HG02798 (cell line): ENCODE data around the gene GRID1.

Source experiments
- ATAC-seq: cut with Tn5 transposase; IDR thresholded peaks from one replicate; pipeline ENCODE4 v1.9.1; 2021; ENCODE audit warnings: mild to moderate bottlenecking; ENCODE audit not compliant: unreplicated experiment, poor library complexity

The GRID1 gene

DNA sequence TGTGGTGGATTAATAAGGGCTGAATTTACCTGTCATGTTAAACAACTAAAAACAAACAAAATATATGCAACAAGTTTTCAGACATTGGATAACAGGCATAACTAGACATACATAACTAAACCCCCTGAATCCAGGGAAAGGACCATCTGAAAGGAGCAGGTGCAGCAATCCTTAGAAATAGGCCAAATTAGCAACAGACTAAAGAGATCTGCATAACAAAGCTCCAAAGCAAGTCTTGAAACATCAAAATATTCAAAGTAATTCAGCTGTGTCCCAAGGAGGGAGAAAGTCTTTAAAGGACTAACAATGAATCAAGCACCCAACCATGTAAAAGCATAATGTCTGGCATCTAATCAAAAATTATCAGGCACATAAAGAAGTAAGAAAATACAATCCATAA lies 475.1 kb downstream of the GRID1 start:
- no peak for ATAC-seq

DNA sequence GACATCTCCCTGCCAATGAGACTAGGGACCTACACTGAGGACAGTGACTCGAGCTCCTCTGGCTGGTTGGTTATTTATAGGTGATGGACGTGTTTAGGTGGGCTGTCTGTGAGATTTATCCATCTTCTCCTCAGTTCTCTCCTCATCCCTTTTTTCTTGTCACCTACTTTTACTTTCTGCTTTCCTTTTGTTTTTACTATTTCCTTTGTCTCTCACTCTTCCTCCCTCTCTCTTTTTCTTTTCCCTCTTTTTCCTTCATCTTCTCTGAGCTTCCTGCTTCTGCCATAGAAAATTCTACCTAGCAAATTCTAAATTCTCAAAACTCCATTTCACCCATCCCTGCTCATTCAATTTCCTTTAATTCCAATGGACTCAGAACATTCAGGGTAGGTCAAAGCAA lies 478.0 kb downstream of the GRID1 start:
- ATAC-seq = no peak

DNA sequence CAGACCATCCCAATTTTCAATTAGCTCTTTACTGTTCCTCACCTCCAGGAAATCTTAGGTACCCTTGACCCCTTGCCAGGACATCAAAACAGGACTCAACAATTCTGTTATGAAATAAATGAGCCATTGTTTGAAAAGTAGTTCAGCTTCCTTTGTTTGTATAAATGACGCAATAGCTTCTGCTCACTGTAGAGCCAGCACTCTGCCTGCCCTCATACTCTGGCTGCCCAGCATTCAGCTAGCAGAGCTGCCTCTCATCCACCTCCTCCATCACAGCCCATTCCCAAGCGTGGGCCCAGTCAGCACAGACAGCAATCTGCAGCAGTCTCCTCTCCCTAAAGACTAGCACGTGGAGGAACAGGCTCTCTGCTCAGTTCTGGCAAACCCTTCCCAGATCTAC lies 478.6 kb downstream of the GRID1 start:
- no peak for ATAC-seq

DNA sequence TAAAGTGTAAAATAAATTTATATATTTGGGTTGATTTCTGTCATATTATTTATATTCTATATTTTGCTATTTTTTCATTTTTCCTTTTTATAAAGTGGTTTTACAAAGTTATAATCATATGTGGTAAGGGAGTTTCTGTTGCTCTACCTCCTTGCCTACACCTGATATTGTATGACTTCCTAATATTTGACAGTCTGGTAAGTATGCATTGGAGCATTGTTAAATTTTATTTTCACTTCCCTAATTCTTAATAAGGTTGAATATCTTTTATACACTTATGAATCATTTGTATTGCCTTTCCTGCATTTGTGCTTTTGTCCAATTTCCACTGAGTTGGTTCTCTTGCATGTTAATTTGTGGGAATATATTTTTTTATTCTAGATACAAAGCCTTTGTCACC lies 492.4 kb downstream of the GRID1 start:
- no peak for ATAC-seq

DNA sequence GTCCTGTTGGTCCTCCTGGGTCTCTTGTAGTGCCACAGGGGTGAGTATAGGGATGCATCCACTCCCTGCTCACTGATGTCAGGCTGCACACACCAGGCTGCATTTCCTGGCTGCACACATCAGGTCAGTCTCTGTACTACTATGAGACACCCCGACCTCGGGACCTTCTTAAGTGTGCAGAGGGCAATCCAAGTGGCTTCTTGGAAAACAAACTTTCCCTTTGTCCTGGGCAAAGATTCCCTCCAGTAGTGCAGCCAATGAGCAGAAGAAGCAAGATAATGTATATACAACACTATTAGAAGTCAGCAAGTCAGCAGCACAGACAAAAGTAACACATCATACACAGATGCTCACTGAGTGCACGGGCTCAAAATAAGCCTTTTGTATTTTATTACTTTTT lies 493.5 kb downstream of the GRID1 start:
- no peak for ATAC-seq

DNA sequence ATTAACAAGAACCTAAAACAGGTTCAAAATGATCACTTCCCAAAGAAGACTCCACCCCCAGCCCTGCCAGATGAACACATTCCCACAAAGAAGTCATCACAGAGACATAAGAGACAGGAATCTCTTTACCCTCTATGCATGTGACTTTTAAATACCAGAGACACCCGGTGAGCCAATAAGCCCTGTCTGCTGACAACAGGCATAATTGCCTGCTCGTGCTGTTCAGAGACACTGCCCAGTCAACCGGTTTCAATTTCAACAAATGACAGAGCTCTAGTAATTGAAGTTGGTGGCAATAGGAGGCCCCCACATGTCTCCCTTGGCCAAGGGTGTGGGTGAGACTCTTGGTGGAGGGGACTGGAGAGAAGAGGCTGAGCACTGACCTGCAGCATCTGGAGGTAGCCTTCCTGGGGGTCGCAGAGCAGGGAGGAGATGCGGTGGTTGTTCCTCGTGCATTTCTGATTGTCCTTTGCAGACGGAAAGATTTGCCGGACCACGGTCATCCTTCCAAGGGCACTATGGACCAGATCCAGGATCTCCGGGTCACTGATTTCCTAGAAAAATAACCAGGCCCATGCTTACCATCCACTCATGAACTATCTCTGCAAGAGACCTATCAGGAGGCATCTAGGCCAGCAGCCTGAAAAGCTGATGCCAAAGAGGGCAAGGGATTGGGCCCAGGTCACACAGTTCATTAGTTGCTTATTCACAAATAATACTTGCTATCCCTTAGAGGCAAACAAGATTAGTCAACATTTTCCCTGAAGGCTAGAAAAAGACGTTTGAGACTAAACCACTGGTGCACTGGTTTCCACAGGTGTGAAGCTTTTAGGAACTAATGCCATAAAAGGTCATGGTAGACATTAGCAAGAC lies 497.7 kb downstream of the GRID1 start:
- no peak for ATAC-seq

DNA sequence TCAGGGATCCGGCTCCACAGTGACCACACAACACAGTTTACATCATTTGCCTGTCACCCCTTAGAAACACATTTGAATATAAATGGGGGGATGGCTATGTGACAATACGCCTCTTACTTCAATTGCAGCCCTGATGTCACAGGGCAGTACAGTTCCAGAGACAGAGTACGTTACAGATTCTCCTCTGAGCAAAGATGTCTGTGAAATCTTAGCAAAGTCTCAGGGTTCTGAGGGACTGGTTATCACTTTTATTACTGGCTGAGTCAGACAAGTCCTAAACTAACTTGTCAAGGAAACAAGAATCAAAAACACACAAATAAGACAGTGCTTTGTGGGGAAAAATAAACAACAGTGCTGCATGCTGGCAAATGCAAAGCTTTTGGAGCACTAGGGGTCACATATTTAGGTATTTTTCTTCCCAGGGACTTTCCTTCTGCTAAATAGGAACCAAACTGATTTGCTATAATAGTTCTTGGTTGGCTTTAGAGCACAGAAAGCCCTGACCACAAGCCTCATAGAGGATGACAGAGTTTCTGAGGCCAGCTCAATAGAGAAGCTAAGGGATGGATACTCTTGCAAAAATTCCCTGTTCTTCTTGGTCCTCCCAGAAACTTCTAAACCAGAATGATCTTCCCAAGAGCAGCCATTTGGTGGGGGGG lies 501.6 kb downstream of the GRID1 start:
- ATAC-seq = no peak

DNA sequence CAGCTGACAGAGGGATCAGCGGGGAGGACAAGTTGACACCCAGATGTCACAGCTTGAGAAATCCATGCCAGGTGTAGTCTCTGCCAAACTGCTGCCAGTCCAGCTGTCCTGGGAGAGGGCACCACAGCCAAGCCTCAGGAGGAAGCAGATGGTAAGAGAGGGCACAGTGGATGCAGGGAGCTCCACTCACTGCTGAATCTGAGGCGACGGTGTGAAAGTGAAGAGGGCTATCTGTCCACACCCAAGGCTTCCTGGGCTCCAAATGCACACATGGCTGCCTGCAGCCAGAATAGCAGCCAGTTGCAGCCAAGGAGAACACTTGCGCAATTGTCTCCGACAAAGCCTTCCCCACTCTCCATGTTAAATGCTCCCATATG lies 502.4 kb downstream of the GRID1 start:
- ATAC-seq = no peak

DNA sequence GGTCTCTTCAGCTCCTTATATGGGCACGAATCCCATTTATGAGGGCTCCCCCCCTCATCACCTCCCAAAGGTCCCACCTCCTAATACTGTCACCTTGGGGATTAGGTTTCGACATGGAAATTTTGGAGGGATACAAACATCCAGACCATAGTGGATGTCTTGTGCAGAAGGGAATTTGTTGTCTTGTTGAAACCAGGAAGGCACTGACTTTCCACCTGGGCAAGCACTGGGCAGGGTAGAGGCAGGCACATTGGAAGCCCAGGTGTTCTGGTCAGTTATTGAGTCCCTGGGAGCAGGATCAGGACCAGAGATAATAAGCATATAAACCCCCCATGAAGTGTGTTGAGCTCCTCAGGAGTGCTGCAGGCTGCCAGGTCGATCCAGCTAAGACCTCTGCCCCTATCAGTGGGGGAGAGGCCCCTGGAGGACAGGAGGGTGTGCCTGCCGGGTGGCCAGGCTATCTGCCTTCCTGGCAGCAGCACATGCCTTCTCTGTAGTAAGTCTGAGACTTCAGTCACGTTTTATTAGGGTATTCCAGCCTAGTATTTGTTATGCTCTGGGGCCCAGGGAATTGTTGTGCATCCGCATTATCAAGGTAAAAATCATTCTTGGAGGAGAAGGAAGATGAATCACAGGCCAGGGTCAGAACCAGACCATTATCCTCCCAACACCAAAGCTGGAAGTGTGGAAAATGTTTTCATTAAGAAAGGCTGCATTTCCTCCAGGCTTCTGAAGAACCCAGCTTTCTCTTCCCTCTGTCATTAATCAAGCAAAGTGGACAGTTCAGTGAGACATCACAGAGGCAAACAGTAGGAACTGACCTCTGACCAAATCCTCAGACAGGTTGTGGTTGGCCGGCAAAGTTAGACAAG lies 503.1 kb downstream of the GRID1 start:
- ATAC-seq = no peak

DNA sequence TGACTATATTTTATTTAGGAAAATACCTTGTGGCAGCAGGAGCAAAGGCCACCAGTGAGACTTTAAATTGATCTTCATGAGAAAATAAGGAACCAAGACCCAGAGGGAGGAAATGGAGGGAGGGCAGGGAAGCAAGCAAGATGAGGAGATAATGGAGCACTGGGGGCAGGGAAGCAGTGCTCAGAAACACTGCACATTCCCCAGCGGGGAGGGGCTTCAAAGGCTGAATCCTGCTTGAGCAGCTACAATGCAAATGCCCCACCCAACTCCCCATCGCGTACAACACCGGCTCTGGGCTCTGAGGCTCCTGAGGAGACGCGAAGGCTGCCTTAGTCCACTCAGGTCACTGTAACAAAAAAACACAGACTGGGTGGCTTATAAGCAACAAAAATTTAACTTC lies 503.8 kb downstream of the GRID1 start:
- no peak for ATAC-seq

DNA sequence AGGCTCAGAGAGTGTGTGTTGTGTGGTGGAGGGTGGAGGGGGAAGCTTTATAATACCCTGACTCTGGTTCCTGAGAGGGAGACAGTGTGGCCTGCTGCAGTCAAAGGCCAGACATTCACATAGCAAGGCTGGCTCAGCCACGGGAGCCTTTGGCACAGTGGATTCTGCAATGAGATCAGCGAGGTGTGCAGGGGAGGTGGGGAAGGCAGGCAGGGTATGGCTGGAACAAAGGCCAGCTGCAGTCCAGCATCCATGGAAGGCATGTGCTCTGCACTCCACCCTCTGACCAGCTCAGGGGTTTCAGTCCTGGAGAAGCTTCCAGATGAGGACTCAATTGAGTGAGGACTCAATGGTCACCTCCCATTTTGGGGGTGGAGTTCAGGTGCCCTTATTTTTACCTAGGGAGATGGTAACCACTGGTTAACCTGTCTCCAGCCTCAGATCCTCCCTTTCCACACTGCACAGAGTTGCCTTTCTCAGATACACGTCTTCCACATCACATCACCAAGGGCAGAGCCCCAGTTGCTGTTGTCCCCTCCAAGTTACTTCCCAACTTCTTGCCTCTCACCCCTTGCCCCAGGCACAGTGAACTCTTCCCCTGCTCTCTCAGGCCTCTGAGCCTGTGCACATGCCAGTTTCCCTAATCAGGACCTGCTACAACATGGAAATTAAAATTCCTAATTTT lies 504.9 kb downstream of the GRID1 start:
- no peak for ATAC-seq

DNA sequence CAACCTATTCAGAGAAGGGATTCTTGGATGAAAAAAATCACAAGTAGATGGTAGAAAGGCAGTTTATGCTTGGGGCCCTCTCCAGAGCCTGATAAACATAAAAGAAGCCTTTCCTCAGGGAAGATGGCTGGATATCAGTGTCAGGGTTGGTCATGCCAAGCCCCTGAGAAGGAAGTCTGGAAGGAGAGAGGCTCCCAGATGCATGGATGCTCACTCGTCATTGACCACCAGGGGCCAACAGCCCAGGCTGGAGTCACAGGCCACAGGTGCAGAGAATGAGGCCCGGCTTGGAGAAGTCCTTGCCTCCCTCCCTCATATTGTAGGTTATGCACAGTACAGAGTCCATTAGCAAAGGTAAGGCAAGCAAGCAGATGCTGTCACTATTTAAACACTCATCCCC lies 506.7 kb downstream of the GRID1 start:
- no peak for ATAC-seq

DNA sequence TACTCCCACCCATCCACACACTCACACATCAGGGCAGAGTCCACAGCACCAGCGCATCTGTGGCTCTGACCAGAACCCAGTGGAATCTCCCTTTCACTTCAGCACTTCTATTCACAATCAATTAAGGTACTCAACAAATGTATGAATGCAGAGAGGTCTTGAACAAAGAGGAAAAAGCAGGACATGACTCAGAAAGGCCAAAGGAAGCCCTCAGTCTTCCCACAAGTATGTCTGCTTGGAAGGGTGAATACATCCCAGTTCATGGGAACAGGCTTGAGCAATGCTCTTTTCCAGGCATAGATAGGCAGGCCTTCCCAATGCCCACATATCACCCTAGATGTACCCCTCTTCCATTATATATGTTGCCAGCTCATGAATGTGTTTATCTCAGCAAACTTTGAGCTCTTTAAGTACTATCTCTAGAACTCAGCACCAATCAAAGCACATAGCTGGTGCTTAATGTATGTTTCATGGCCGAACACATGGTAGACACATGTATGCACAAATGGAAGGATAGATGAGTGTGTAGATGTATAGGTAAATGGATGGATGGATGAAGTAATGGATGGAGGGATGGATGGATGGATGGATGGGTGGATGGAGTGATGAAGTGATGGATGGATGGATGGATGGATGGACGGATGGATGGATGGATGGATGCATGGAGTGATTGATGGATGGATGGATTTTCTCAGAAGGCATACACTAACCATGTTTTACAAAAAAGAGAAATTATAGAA lies 507.6 kb downstream of the GRID1 start:
- ATAC-seq = no peak

DNA sequence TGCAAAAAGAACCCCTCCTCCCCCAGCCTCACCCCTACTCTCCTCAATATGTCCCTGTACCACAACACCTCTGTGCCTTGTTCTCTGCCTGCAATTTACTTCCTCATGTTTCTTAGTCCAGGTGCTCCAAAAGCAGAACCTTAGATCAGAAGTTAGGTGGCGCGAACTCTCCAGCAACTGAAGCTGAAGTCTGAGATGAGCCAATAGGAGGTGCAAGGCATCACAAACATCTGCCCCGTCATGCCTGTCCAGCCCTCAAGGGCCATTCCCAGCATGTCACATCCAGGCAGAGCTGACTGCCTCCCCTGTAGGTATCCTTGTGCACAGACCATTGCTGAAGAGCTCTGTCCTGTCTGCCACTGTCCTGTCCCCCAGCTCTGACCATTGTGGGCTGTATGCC lies 508.8 kb downstream of the GRID1 start:
- no peak for ATAC-seq

DNA sequence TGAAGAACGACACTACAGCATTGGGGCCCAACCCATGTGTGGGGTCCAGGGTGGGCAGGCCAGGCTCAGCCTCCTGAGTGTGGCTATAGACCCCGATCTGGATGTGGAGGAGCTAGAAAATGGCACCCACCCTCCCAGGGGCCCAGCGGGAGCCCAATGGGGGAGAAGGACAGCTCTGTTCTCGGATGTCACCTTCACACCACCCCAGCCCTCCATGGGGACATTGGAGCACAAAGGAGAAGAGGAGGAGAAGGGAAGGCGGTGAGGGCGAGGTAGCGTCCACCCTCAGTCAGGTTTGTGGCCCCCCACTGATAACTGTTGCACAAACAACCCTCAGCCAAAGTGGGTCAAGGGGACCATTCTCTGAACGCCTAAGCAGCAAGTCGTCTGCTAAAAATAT lies 509.3 kb downstream of the GRID1 start:
- ATAC-seq = no peak

DNA sequence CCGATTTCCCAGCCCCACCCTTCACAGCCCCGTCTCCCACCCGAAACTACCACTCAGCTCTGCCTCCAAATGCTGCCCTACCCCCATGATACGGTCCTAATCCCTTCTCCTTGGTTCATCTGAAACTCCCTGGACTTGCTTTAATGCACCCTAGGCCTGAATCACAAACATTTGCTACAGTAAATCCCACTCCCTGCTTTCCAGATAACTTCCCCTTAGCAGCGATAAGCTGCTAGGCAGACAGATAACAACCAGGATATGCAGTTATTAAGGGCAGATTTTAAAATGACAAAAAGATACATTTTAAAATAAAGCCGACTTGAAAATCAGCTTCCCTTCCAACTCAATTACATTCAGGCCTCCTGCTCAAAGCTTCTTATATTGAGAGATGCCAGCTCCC lies 514.7 kb downstream of the GRID1 start:
- no peak for ATAC-seq

DNA sequence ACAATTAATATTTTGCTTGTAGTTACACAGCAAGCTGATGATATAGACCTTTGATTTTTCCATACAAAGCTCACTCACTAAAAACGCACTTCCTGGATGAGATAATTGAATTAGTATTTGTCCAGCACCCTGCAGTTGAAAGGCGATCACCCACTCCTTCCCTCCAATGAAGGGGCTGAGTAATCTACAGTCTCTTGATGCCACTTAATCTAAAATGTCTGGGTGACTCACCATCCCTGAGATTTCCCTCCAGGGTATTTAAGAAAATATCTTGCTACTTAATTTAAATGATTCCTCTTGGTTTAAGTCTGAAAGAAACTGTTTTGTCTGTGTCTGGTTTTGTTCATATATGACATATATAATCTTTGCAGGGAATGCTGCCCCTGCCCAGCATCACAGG lies 515.3 kb downstream of the GRID1 start:
- no peak for ATAC-seq

DNA sequence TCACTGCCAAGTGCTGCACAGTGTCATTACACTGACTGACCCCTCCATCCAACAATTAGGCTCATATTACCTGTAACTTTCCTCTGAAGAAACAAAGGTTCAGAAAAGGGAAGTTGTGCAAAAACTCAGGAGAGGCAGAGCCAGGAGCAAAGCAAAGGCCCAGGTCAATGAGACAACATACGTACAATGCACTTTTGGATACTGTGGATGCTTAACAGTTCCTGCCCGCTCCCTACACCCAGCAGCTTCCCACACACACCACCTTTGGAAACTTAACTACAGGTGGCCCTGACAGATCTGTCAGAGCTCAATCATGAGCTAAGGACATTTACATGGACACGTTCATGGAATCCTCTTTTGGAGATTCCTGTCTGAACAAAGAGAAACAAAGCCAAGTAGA lies 515.9 kb downstream of the GRID1 start:
- ATAC-seq = no peak

DNA sequence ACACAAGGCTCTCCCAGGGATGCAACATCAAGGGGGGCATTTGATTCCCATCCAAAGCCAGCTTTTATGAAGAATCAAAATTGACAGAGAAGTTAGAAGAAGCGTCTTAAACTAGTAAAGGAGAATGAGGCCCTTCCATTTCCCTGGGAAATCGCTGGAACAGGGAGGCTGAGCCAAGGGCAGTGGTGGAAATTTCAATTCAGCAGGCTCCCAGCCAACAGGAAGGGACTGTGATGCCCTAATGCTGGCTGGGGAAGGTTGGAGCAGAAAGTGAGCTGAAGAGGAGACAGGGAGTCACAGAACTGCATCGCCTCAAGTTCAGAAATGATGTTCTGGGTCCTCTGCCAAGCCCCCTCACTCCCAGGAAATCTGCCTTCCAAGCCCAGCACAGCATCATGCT lies 517.3 kb downstream of the GRID1 start:
- no peak for ATAC-seq

DNA sequence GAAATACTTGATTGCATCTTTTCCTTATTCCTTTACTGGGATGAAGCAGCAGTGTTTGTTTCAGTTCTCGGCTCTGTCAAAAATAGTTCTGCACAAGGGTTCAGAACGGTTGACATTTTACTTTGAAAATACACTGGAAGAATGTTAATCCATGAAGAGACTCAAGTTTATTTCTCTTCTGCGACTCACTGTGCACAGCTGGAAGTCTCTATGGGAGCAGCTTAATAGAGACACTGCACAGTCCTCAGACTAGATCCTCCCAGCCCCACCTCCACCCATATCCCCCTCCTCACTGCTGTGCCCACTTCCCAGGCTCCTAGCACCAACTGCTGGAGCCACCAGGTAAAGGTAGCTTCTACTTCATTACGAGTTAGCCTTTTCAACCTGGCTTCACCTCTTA lies 517.8 kb downstream of the GRID1 start:
- ATAC-seq = no peak
